Activated CD8-positive, alpha-beta T cell treated with anti-CD3 and anti-CD28 coated beads for 36 hours (primary cell): Measurements from ENCODE around the gene KRT77. TPM values are rescaled to one million over a fixed set of nuclear protein-coding genes. Genes with fewer than 3 reads are reported as not detected.

Source experiments
- ATAC-seq: fragments of 200-7000 bp; cut with Tn5 transposase; one replicate; pipeline ENCODE4 v1.10.0; 2021; ENCODE audit warnings: mild to moderate bottlenecking, moderate library complexity
- CTCF ChIA-PET: fragments of 350-600 bp; sonication (Branson Sonifier 250); formaldehyde crosslinking; loops from one replicate; lab custom pipeline; 2021; ENCODE audit warnings: antibody characterized with exemption; lab: Charles Lee
- POLR2A ChIA-PET: fragments of 350-600 bp; sonication (Branson Sonifier 250); formaldehyde crosslinking; loops from one replicate; lab custom pipeline; 2021; ENCODE audit warnings: antibody characterized with exemption; lab: Charles Lee
- DNase-seq: peaks from one replicate; pipeline ENCODE4 v3.0.0-alpha.2; 2020
- H3K27ac Mint-ChIP-seq: one replicate; pipeline ENCODE4 v1.8.0; 2021; ENCODE audit warnings: mild to moderate bottlenecking, mixed read lengths
- H3K27me3 Mint-ChIP-seq: one replicate; pipeline ENCODE4 v1.8.0; 2021; ENCODE audit warnings: mixed read lengths
- H3K36me3 Mint-ChIP-seq: one replicate; pipeline ENCODE4 v1.8.0; 2021; ENCODE audit warnings: low read depth, mixed read lengths
- H3K4me1 Mint-ChIP-seq: one replicate; pipeline ENCODE4 v1.8.0; 2021; ENCODE audit warnings: low read depth, mixed read lengths
- H3K4me3 Mint-ChIP-seq: one replicate; pipeline ENCODE4 v1.8.0; 2021; ENCODE audit warnings: mild to moderate bottlenecking, moderate library complexity, mixed read lengths
- H3K9me3 Mint-ChIP-seq: one replicate; pipeline ENCODE4 v1.8.0; 2021; ENCODE audit warnings: mixed read lengths
- CTCF ChIP-seq: fragments of 200-600 bp; IDR thresholded peaks from one replicate; pipeline ENCODE4 v1.8.0; 2022; ENCODE audit warnings: antibody characterized with exemption, mild to moderate bottlenecking
- intact Hi-C: fragments of 100-400 bp; cut with micrococcal nuclease; formaldehyde crosslinking; loops from one replicate; pipeline ENCODE4 v1.10.0; 2022
- total RNA-seq, 2 experiments: library from RNA; stranded (reverse); gene quantifications; one replicate each; pipeline ENCODE4 v1.2.3, GENCODE V29; 2021

Gene KRT77
- total RNA-seq, 2 experiments from 2014 or later: not detected

- ATAC-seq (no peak), DNase-seq (no peak)
- H3K27ac Mint-ChIP-seq: no peak overlapping the region
- no peak for TF ChIP-seq CTCF
- H3K4me1 Mint-ChIP-seq: no peaks in the 10 kb centered on the region
- no peak overlapping the region for H3K4me3 Mint-ChIP-seq
- ChIA-PET POLR2A (no interaction called here), CTCF (no interaction called here)
- peaks cover 6% of the 10 kb centered on the region for H3K27me3 Mint-ChIP-seq
- no peaks in the 10 kb centered on the region for H3K36me3 Mint-ChIP-seq
- intact Hi-C loops: no loop called here
- H3K9me3 Mint-ChIP-seq: no peaks in the 10 kb centered on the region
Measured at GRCh38 chr12:52720365-52720886, 17.1 kb upstream of the KRT77 start.

- DNase-seq (no peak), ATAC-seq (no peak)
- Mint-ChIP-seq H3K36me3 (no peaks in the 10 kb centered on the region), H3K27ac (no peak overlapping the region), H3K27me3 (peaks cover 26% of the 10 kb centered on the region), H3K9me3 (no peaks in the 10 kb centered on the region), H3K4me1 (peaks cover 7% of the 10 kb centered on the region), H3K4me3 (no peak overlapping the region)
- intact Hi-C loops: loop anchor here (10.0 kb wide), 1 partner anchor 149 kb away; no protein-coding TSS in a partner anchor
- no peak for TF ChIP-seq CTCF
- ChIA-PET POLR2A (interaction anchor here (1.2 kb wide), 1 partner anchor 70 kb away, joined by 3 read pairs; no protein-coding TSS in a partner anchor), CTCF (interaction anchor here (1.4 to 3.2 kb wide), 4 partner anchors 134 to 169 kb away, joined by 4 to 18 read pairs (median 10); no protein-coding TSS in a partner anchor)
Measured at GRCh38 chr12:52716061-52716460, 12.7 kb upstream of the KRT77 start.

- Mint-ChIP-seq H3K4me1 (peaks cover 7% of the 10 kb centered on the region), H3K36me3 (no peaks in the 10 kb centered on the region), H3K4me3 (no peak overlapping the region), H3K9me3 (no peaks in the 10 kb centered on the region), H3K27me3 (peaks cover 26% of the 10 kb centered on the region), H3K27ac (no peak overlapping the region)
- TF ChIP-seq CTCF: no peak
- ChIA-PET CTCF (interaction anchor here (1.3 to 3.2 kb wide), 5 partner anchors 132 to 169 kb away, joined by 4 to 18 read pairs (median 6); no protein-coding TSS in a partner anchor), POLR2A (no interaction called here)
- intact Hi-C loops: loop anchor here (10.0 kb wide), 1 partner anchor 149 kb away; no protein-coding TSS in a partner anchor
- no peak for ATAC-seq
- peak; percentile 4 for DNase-seq
Measured at GRCh38 chr12:52715416-52715815, 12.1 kb upstream of the KRT77 start.

- ATAC-seq (no peak), DNase-seq (no peak)
- intact Hi-C loops: loop anchor here (10.0 kb wide), 1 partner anchor 150 kb away; no protein-coding TSS in a partner anchor
- peaks cover 7% of the 10 kb centered on the region for H3K4me1 Mint-ChIP-seq
- ChIA-PET CTCF (interaction anchor here (1.3 to 3.2 kb wide), 4 partner anchors 131 to 170 kb away, joined by 4 to 13 read pairs (median 4); no protein-coding TSS in a partner anchor), POLR2A (interaction anchor here (0.9 kb wide), 1 partner anchor 23 kb away, joined by 3 read pairs; no protein-coding TSS in a partner anchor)
- peaks cover 26% of the 10 kb centered on the region for H3K27me3 Mint-ChIP-seq
- no peak for TF ChIP-seq CTCF
- H3K27ac Mint-ChIP-seq: no peak overlapping the region
- H3K4me3 Mint-ChIP-seq: no peak overlapping the region
- H3K9me3 Mint-ChIP-seq: no peaks in the 10 kb centered on the region
- H3K36me3 Mint-ChIP-seq: no peaks in the 10 kb centered on the region
Measured at GRCh38 chr12:52714887-52715281, 11.6 kb upstream of the KRT77 start.
